K562 (cell line): ENCODE data around the gene RIMOC1. TPM values are rescaled to one million over a fixed set of nuclear protein-coding genes. Genes with fewer than 3 reads are reported as not detected.

ENCODE experiments used
- CCAR2 ChIP-seq: fragments of 200-400 bp; formaldehyde crosslinking; IDR thresholded peaks from 2 replicates; pipeline ENCODE4 v1.6.1; 2017; ENCODE audit warnings: mild to moderate bottlenecking, low read depth, low read length
- CGGBP1 ChIP-seq: fragments of 250-450 bp; sonication (Bioruptor Pico); IDR thresholded peaks from 2 replicates; pipeline ENCODE4 v1.9.0; 2021; ENCODE audit warnings: mild to moderate bottlenecking
- DMBX1 ChIP-seq: fragments of 250-450 bp; sonication (Bioruptor Pico); IDR thresholded peaks from 2 replicates; pipeline ENCODE4 v1.8.0; 2022; ENCODE audit warnings: inconsistent platforms, mild to moderate bottlenecking, moderate library complexity, borderline replicate concordance
- GATAD2A ChIP-seq: fragments of 450-650 bp; IDR thresholded peaks from 2 replicates; pipeline ENCODE4 v1.6.1; 2017
- HDAC3 ChIP-seq: fragments of 450-650 bp; IDR thresholded peaks from 2 replicates; pipeline ENCODE4 v1.6.1; 2018; ENCODE audit warnings: borderline replicate concordance, mild to moderate bottlenecking, moderate library complexity; ENCODE audit not compliant: partially characterized antibody
- JUN ChIP-seq, 2 experiments: sonication (generic) in 1 of 2; formaldehyde crosslinking in 1 of 2; IDR thresholded peaks; 2 replicates each; pipeline versions ENCODE4 v1.6.1 to v1.8.0; 2012 to 2022; ENCODE audit warnings: borderline replicate concordance in 2 of 2, mild to moderate bottlenecking in 2 of 2, improper control_type of control experiment in 1 of 2, low read depth in 1 of 2, low read length in 1 of 2, missing genetic modification reagents in 1 of 2
- MCM5 ChIP-seq: fragments of 450-650 bp; IDR thresholded peaks from 2 replicates; pipeline ENCODE4 v1.6.1; 2016; ENCODE audit warnings: low read depth
- NR2F6 ChIP-seq: fragments of 450-650 bp; formaldehyde crosslinking; IDR thresholded peaks from 2 replicates; pipeline ENCODE4 v1.4.0; 2020; ENCODE audit warnings: mild to moderate bottlenecking
- RHOXF2B ChIP-seq: fragments of 250-450 bp; sonication (Bioruptor Pico); conservative IDR thresholded peaks from 2 replicates; pipeline ENCODE4 v1.5.1; 2021
- RUNX1 ChIP-seq: sonication (generic); IDR thresholded peaks from 2 replicates; pipeline ENCODE4 v1.6.1; 2016; ENCODE audit warnings: antibody characterized with exemption, low read depth
- SFPQ ChIP-seq: fragments of 200-400 bp; formaldehyde crosslinking; IDR thresholded peaks from 2 replicates; pipeline ENCODE4 v1.6.1; 2017; ENCODE audit warnings: mild to moderate bottlenecking, low read depth, low read length, moderate library complexity
- YY1 ChIP-seq, 3 experiments: IDR thresholded peaks; 2 replicates each; pipeline ENCODE4 v1.6.1; 2011; ENCODE audit warnings: low read length in 2 of 3, mild to moderate bottlenecking in 2 of 3, moderate library complexity in 2 of 3, borderline replicate concordance in 1 of 3, control low read depth in 1 of 3, low read depth in 1 of 3; ENCODE audit not compliant: insufficient read depth in 3 of 3, insufficient replicate concordance in 2 of 3, control insufficient read depth in 1 of 3, insufficient read length in 1 of 3; ENCODE audit errors: extremely low read depth in 1 of 3
- ZNF324 ChIP-seq: fragments of 250-450 bp; sonication (Bioruptor Pico); IDR thresholded peaks from 2 replicates; pipeline ENCODE4 v1.4.0; 2020; ENCODE audit warnings: mild to moderate bottlenecking
- polyA plus RNA-seq, 8 experiments: library from polyadenylated mRNA; depleted of rRNA in 4 of 8; stranded (reverse) in 5 of 8; unstranded in 3 of 8; fragments of >200 nt; fragmentation: Nextera tagmentation in 2 of 8; fragmentation: Illumina TruSeq in 1 of 8; extraction: Ambion mirVana in 2 of 8; extraction: Trizol in 1 of 8; gene quantifications; 2 replicates each; pipeline versions ENCODE4 v1.2.1 to v1.2.3, GENCODE V29; 2011 to 2014; ENCODE audit warnings: inconsistent platforms in 1 of 8, missing spikeins in 1 of 8
- total RNA-seq, 7 experiments: library from RNA; depleted of rRNA in 6 of 7; stranded (reverse); fragments of >200 nt in 6 of 7; fragmentation: Illumina TruSeq in 2 of 7; extraction: Trizol in 2 of 7; gene quantifications; 2 replicates each; pipeline versions ENCODE4 v1.2.1 to v1.2.3, GENCODE V29; 2011 to 2021; ENCODE audit warnings: low replicate concordance in 1 of 7
- TF ChIP-seq, protein P1 (sequence below): sonication (generic); formaldehyde crosslinking; IDR thresholded peaks from 2 replicates; pipeline ENCODE4 v1.8.0; 2023; ENCODE audit warnings: mild to moderate bottlenecking, missing genetic modification reagents
- TF ChIP-seq, protein P2 (sequence below): sonication (generic); formaldehyde crosslinking; IDR thresholded peaks from 2 replicates; pipeline ENCODE4 v1.8.0; 2022; ENCODE audit warnings: mild to moderate bottlenecking, low read depth, missing genetic modification reagents
- TF ChIP-seq, protein P3 (sequence below): conservative IDR thresholded peaks from 2 replicates; pipeline ENCODE4 v1.6.1; 2011; ENCODE audit warnings: low read depth, mild to moderate bottlenecking, low read length; ENCODE audit not compliant: control insufficient read depth

RIMOC1 gene
- total and polyA plus RNA-seq, 9 of the 15 experiments (the other 6 are each of a cell fraction or from before 2014, with no cell fraction given), result 11.6 to 63.1 (median 30.8) TPM

- TF ChIP-seq ZNF324 (CRISPR knock-in tag) (no peak), HDAC3 (no peak), MCM5 (no peak), GATAD2A (no peak), YY1 (IDR thresholded peaks at IDR 0.05; ENCODE audit: borderline replicate concordance in 1 of 3, control insufficient read depth in 1 of 3, extremely low read depth in 1 of 3, insufficient read depth in 3 of 3, insufficient read length in 1 of 3, insufficient replicate concordance in 2 of 3, low read depth in 1 of 3, low read length in 2 of 3) (no peak), RHOXF2B (CRISPR knock-in tag) (no peak), CGGBP1 (CRISPR knock-in tag) (no peak), CCAR2 (no peak), RUNX1 (no peak), JUN (IDR thresholded peaks at IDR 0.05; ENCODE audit: borderline replicate concordance, low read depth, low read length) (no peak), JUN (CRISPR knock-in tag; IDR thresholded peaks at IDR 0.05; ENCODE audit: borderline replicate concordance) (no peak), DMBX1 (CRISPR knock-in tag) (no peak), NR2F6 (CRISPR knock-in tag) (0 out of 2 replicates have a peak, but pooled peaks have one; percentile 24), SFPQ (no peak)
- TF ChIP-seq, protein P1, sequence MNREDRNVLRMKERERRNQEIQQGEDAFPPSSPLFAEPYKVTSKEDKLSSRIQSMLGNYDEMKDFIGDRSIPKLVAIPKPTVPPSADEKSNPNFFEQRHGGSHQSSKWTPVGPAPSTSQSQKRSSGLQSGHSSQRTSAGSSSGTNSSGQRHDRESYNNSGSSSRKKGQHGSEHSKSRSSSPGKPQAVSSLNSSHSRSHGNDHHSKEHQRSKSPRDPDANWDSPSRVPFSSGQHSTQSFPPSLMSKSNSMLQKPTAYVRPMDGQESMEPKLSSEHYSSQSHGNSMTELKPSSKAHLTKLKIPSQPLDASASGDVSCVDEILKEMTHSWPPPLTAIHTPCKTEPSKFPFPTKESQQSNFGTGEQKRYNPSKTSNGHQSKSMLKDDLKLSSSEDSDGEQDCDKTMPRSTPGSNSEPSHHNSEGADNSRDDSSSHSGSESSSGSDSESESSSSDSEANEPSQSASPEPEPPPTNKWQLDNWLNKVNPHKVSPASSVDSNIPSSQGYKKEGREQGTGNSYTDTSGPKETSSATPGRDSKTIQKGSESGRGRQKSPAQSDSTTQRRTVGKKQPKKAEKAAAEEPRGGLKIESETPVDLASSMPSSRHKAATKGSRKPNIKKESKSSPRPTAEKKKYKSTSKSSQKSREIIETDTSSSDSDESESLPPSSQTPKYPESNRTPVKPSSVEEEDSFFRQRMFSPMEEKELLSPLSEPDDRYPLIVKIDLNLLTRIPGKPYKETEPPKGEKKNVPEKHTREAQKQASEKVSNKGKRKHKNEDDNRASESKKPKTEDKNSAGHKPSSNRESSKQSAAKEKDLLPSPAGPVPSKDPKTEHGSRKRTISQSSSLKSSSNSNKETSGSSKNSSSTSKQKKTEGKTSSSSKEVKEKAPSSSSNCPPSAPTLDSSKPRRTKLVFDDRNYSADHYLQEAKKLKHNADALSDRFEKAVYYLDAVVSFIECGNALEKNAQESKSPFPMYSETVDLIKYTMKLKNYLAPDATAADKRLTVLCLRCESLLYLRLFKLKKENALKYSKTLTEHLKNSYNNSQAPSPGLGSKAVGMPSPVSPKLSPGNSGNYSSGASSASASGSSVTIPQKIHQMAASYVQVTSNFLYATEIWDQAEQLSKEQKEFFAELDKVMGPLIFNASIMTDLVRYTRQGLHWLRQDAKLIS, result no peak
- TF ChIP-seq, protein P2, sequence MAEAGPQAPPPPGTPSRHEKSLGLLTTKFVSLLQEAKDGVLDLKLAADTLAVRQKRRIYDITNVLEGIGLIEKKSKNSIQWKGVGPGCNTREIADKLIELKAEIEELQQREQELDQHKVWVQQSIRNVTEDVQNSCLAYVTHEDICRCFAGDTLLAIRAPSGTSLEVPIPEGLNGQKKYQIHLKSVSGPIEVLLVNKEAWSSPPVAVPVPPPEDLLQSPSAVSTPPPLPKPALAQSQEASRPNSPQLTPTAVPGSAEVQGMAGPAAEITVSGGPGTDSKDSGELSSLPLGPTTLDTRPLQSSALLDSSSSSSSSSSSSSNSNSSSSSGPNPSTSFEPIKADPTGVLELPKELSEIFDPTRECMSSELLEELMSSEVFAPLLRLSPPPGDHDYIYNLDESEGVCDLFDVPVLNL (CRISPR knock-in tag), result 0 out of 2 replicates have a peak, but pooled peaks have one; percentile 30
- TF ChIP-seq, protein P3, sequence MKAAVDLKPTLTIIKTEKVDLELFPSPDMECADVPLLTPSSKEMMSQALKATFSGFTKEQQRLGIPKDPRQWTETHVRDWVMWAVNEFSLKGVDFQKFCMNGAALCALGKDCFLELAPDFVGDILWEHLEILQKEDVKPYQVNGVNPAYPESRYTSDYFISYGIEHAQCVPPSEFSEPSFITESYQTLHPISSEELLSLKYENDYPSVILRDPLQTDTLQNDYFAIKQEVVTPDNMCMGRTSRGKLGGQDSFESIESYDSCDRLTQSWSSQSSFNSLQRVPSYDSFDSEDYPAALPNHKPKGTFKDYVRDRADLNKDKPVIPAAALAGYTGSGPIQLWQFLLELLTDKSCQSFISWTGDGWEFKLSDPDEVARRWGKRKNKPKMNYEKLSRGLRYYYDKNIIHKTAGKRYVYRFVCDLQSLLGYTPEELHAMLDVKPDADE, result no peak
These were observed 707 bp upstream of the RIMOC1 start (continued) for GRCh38 chr5:41903382-41903891.
